ENCODE results near the gene MARCHF3. TPM values are rescaled to one million over a fixed set of nuclear protein-coding genes. Genes with fewer than 3 reads are reported as not detected.
"Not testable (repeated sequence)": the region's sequence is repeated elsewhere in the genome, so short reads cannot be mapped to it uniquely, and the experiment has no call there.

MARCHF3 gene
- total RNA-seq, 4 donors from 2014 or later = 23.4 to 53.7 (median 29.3) TPM

DNA sequence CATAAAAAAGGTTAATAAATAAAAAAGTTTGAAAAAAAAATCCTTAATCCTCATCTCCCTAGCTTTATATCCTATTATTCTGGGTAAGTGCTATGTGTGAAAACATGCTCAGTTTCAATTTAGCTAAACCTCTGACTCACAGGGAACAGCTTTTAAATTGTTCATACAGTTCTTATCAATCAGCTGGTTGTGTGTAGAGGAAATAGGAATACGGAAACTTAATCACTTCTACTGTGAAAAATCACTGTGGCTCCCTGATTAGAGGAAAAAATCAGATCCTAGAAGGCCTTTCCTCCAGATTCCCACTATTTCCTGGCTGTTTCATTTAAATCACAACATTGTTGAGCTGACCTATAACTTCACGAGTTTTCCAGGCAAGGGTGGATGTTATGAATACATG is 120.5 kb downstream of the MARCHF3 start:
- DNase-seq (ENCODE audit: low spot score in 2 of 2) = no peak
- intact Hi-C loops (cut with DNase I; ENCODE audit: low total_unique reads) = no loop called here
- no peak for TF ChIP-seq POLR2A (IDR thresholded peaks at IDR 0.05)
- TF ChIP-seq CTCF (IDR thresholded peaks at IDR 0.05) = no peak
- 88 to 91% methylated on average over 2 of the region's 2 CpGs for WGBS, 2 donors
- no peak overlapping the region for H3K4me3 ChIP-seq (ENCODE audit: low read depth, poor library complexity, severe bottlenecking)

- intact Hi-C loops (cut with DNase I; ENCODE audit: low total_unique reads); H3K4me3 ChIP-seq (ENCODE audit: low read depth, poor library complexity, severe bottlenecking); DNase-seq (ENCODE audit: low spot score in 2 of 2): not testable (repeated sequence)
- WGBS, 2 donors = 100% methylated on average over 1 of the region's 1 CpG
Measured at GRCh38 chr5:126904407-126904806, 126.0 kb downstream of the MARCHF3 start.

GRCh38 chr5:126900796-126901195 is 129.6 kb downstream of the MARCHF3 start:
- intact Hi-C loops (cut with DNase I; ENCODE audit: low total_unique reads) = no loop called here
- DNase-seq (ENCODE audit: low spot score in 2 of 2) = no peak
- no peak overlapping the region for H3K4me3 ChIP-seq (ENCODE audit: low read depth, poor library complexity, severe bottlenecking)
- WGBS, 2 donors = 83 to 85% methylated on average over 6 of the region's 6 CpGs
- no peak for TF ChIP-seq POLR2A (IDR thresholded peaks at IDR 0.05)
- TF ChIP-seq CTCF (IDR thresholded peaks at IDR 0.05) = no peak

- no peak overlapping the region for H3K4me3 ChIP-seq (ENCODE audit: low read depth, poor library complexity, severe bottlenecking)
- TF ChIP-seq POLR2A (IDR thresholded peaks at IDR 0.05) = no peak
- TF ChIP-seq CTCF (IDR thresholded peaks at IDR 0.05) = no peak
- intact Hi-C loops (cut with DNase I; ENCODE audit: low total_unique reads) = no loop called here
- no peak for DNase-seq (ENCODE audit: low spot score in 2 of 2)
Measured at GRCh38 chr5:126899476-126899875, 130.9 kb downstream of the MARCHF3 start.

- no peak for DNase-seq (ENCODE audit: low spot score in 2 of 2)
- 80 to 85% methylated on average over 5 of the region's 5 CpGs for WGBS, 2 donors
- intact Hi-C loops (cut with DNase I; ENCODE audit: low total_unique reads) = no loop called here
Measured at GRCh38 chr5:126897851-126898630, 132.3 kb downstream of the MARCHF3 start.

More at GRCh38 chr5:126897851-126898630, 132.3 kb downstream of the MARCHF3 start:
- TF ChIP-seq POLR2A (IDR thresholded peaks at IDR 0.05) (no peak), CTCF (IDR thresholded peaks at IDR 0.05) (no peak)
- no peak overlapping the region for H3K4me3 ChIP-seq (ENCODE audit: low read depth, poor library complexity, severe bottlenecking)
